ENCODE data around the gene ROPN1B.
"Not testable (repeated sequence)": the region's sequence is repeated elsewhere in the genome, so short reads cannot be mapped to it uniquely, and the experiment has no call there.

GRCh38 chr3:125957020-125957419 is 12.0 kb upstream of the ROPN1B start:
- TF ChIP-seq ISL1 (CRISPR knock-in tag; IDR thresholded peaks at IDR 0.05); OSR1 (CRISPR knock-in tag; IDR thresholded peaks at IDR 0.05); ZFP30 (CRISPR knock-in tag; IDR thresholded peaks at IDR 0.05); SNAI2 (CRISPR knock-in tag; IDR thresholded peaks at IDR 0.05); ZNF565 (CRISPR knock-in tag; conservative IDR thresholded peaks at IDR 0.05; ENCODE audit: low read depth); ARNTL (CRISPR knock-in tag; IDR thresholded peaks at IDR 0.05; ENCODE audit: borderline replicate concordance, low read depth); ZFP3 (CRISPR knock-in tag; IDR thresholded peaks at IDR 0.05); RARB (CRISPR knock-in tag; IDR thresholded peaks at IDR 0.05); PATZ1 (CRISPR knock-in tag; IDR thresholded peaks at IDR 0.05; ENCODE audit: borderline replicate concordance); ZNF70 (CRISPR knock-in tag; IDR thresholded peaks at IDR 0.05); TSHZ2 (CRISPR knock-in tag; IDR thresholded peaks at IDR 0.05); TOX (CRISPR knock-in tag; IDR thresholded peaks at IDR 0.05; ENCODE audit: borderline replicate concordance); BACH2 (CRISPR knock-in tag; IDR thresholded peaks at IDR 0.05; ENCODE audit: borderline replicate concordance); CSDC2 (CRISPR knock-in tag; IDR thresholded peaks at IDR 0.05): not testable (repeated sequence)

Data from SK-N-SH treated with all-trans-retinoic acid at 6 μM for 48 hours (cell line).